ENCODE results near the gene SUGP2.

The SUGP2 gene

GRCh38 chr19:19033426-19034203, at the start of gene SUGP2, which contains the start of gene ARMC6:
SUGP2 (minus strand) TSS chr19:19033517; CDS start chr19:19031071, 2,446 bp downstream.
ARMC6 (plus strand) TSS chr19:19033603; CDS start chr19:19034210, 607 bp downstream.
- peak within 1 kb of the TSS; percentile 90 for H3K27ac ChIP-seq (ENCODE audit: low read depth, low read length)
- peaks cover 0 to 19% (median 12%) of the 10 kb centered on the region in 5 donors for H3K36me3 ChIP-seq (ENCODE audit: control insufficient read depth in 5 of 5, insufficient read depth in 5 of 5, low read length in 5 of 5)
- peaks cover 2 to 25% (median 23%) of the 10 kb centered on the region in 5 donors for H3K4me1 ChIP-seq (ENCODE audit: control insufficient read depth in 5 of 5, insufficient read depth in 5 of 5, low read length in 5 of 5)
- H3K4me3 ChIP-seq (ENCODE audit: low read depth in 1 of 5, low read length in 5 of 5): peak within 1 kb of the TSS; percentile 76 to 93 (median 81)
- H3K27me3 ChIP-seq (ENCODE audit: control insufficient read depth in 5 of 5, insufficient read depth in 4 of 5, low read length in 5 of 5): no peaks in the 10 kb centered on the region
- no peaks in the 10 kb centered on the region for H3K9me3 ChIP-seq (ENCODE audit: control insufficient read depth in 5 of 5, low read length in 5 of 5)
- H3K9ac ChIP-seq (ENCODE audit: low read length in 5 of 5): peak within 1 kb of the TSS; percentile 68 to 97 (median 92)

- H3K27ac ChIP-seq (ENCODE audit: low read depth, low read length): no peak overlapping the region
- no peak overlapping the region for H3K4me3 ChIP-seq (ENCODE audit: low read depth in 1 of 5, low read length in 5 of 5)
- peaks cover 2 to 10% (median 8%) of the 10 kb centered on the region in 5 donors for H3K4me1 ChIP-seq (ENCODE audit: control insufficient read depth in 5 of 5, insufficient read depth in 5 of 5, low read length in 5 of 5)
These were observed 48.4 kb upstream of the SUGP2 start for GRCh38 chr19:19081642-19082151.

DNA sequence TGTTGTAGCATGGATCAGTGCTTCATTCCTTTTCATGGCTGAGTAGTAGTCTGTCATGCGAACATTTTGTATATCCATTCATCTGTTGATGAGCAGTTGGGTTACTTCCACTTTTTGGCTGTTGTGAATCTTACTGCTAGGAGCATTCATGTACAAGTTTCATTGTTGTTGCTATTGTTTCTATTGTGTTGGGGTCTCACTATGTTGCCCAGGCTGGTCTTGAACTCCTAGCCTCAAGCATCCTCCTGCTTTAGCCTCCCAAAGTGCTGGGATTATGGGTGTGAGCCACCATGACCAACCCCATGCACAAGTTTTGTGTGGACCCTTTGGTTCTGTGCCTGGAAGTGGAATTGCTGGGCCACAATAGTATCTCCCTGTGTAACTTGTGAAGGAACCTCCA, 46.3 kb upstream of the SUGP2 start:
- Histone ChIP-seq H3K36me3 (ENCODE audit: control insufficient read depth in 5 of 5, insufficient read depth in 5 of 5, low read length in 5 of 5) (peaks cover 0 to 14% (median 9%) of the 10 kb centered on the region in 5 donors), H3K4me3 (ENCODE audit: low read depth in 1 of 5, low read length in 5 of 5) (no peak overlapping the region)

More at GRCh38 chr19:19081642-19082151, 48.4 kb upstream of the SUGP2 start:
- Histone ChIP-seq H3K36me3 (ENCODE audit: control insufficient read depth in 5 of 5, insufficient read depth in 5 of 5, low read length in 5 of 5) (peaks cover 0 to 8% (median 5%) of the 10 kb centered on the region in 5 donors), H3K9me3 (ENCODE audit: control insufficient read depth in 5 of 5, low read length in 5 of 5) (no peaks in the 10 kb centered on the region), H3K9ac (ENCODE audit: low read length in 5 of 5) (no peak overlapping the region), H3K27me3 (ENCODE audit: control insufficient read depth in 5 of 5, insufficient read depth in 4 of 5, low read length in 5 of 5) (no peaks in the 10 kb centered on the region)

GRCh38 chr19:19078801-19079200, 45.5 kb upstream of the SUGP2 start:
- Histone ChIP-seq H3K9ac (ENCODE audit: low read length in 5 of 5) (no peak overlapping the region), H3K27me3 (ENCODE audit: control insufficient read depth in 5 of 5, insufficient read depth in 4 of 5, low read length in 5 of 5) (no peaks in the 10 kb centered on the region), H3K4me1 (ENCODE audit: control insufficient read depth in 5 of 5, insufficient read depth in 5 of 5, low read length in 5 of 5) (peaks cover 2 to 10% (median 8%) of the 10 kb centered on the region in 5 donors), H3K27ac (ENCODE audit: low read depth, low read length) (no peak overlapping the region), H3K36me3 (ENCODE audit: control insufficient read depth in 5 of 5, insufficient read depth in 5 of 5, low read length in 5 of 5) (peaks cover 0 to 11% (median 9%) of the 10 kb centered on the region in 5 donors), H3K9me3 (ENCODE audit: control insufficient read depth in 5 of 5, low read length in 5 of 5) (no peaks in the 10 kb centered on the region), H3K4me3 (ENCODE audit: low read depth in 1 of 5, low read length in 5 of 5) (no peak overlapping the region)

More for the DNA sequence above, 46.3 kb upstream of the SUGP2 start:
- peaks cover 2 to 10% (median 8%) of the 10 kb centered on the region in 5 donors for H3K4me1 ChIP-seq (ENCODE audit: control insufficient read depth in 5 of 5, insufficient read depth in 5 of 5, low read length in 5 of 5)
- H3K27ac ChIP-seq (ENCODE audit: low read depth, low read length): no peak overlapping the region
- H3K9me3 ChIP-seq (ENCODE audit: control insufficient read depth in 5 of 5, low read length in 5 of 5): no peaks in the 10 kb centered on the region
- H3K27me3 ChIP-seq (ENCODE audit: control insufficient read depth in 5 of 5, insufficient read depth in 4 of 5, low read length in 5 of 5): no peaks in the 10 kb centered on the region
- no peak overlapping the region for H3K9ac ChIP-seq (ENCODE audit: low read length in 5 of 5)

DNA sequence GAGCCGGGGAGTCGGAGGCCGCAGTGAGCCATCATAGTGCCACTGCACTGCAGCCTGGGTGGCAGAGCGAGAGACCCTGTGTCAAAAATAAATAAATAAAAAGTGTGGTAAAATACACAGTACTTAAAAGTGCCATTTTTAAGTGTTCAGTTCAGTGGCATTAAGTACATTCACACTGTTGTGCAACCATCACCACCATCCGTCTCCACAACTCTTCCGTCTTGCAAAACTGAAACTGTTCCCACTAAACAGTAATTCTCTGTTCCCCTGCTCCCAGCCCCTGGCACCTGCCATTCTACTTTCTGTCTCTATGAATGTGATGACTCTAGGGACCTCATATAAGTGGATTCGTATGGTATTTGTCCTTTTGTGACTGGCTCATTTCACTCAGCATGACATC, 43.8 kb upstream of the SUGP2 start:
- Histone ChIP-seq H3K4me3 (ENCODE audit: low read depth in 1 of 5, low read length in 5 of 5) (no peak overlapping the region), H3K9me3 (ENCODE audit: control insufficient read depth in 5 of 5, low read length in 5 of 5) (no peaks in the 10 kb centered on the region), H3K36me3 (ENCODE audit: control insufficient read depth in 5 of 5, insufficient read depth in 5 of 5, low read length in 5 of 5) (peaks cover 0 to 9% (median 6%) of the 10 kb centered on the region in 5 donors), H3K9ac (ENCODE audit: low read length in 5 of 5) (no peak overlapping the region), H3K4me1 (ENCODE audit: control insufficient read depth in 5 of 5, insufficient read depth in 5 of 5, low read length in 5 of 5) (peaks cover 2 to 10% (median 9%) of the 10 kb centered on the region in 5 donors), H3K27me3 (ENCODE audit: control insufficient read depth in 5 of 5, insufficient read depth in 4 of 5, low read length in 5 of 5) (no peaks in the 10 kb centered on the region), H3K27ac (ENCODE audit: low read depth, low read length) (no peak overlapping the region)

GRCh38 chr19:19076476-19076875, 43.2 kb upstream of the SUGP2 start:
- Histone ChIP-seq H3K9ac (ENCODE audit: low read length in 5 of 5) (no peak overlapping the region), H3K27me3 (ENCODE audit: control insufficient read depth in 5 of 5, insufficient read depth in 4 of 5, low read length in 5 of 5) (no peaks in the 10 kb centered on the region), H3K4me1 (ENCODE audit: control insufficient read depth in 5 of 5, insufficient read depth in 5 of 5, low read length in 5 of 5) (peaks cover 0 to 5% (median 4%) of the 10 kb centered on the region in 5 donors), H3K9me3 (ENCODE audit: control insufficient read depth in 5 of 5, low read length in 5 of 5) (no peaks in the 10 kb centered on the region), H3K36me3 (ENCODE audit: control insufficient read depth in 5 of 5, insufficient read depth in 5 of 5, low read length in 5 of 5) (peaks cover 0 to 9% (median 6%) of the 10 kb centered on the region in 5 donors), H3K4me3 (ENCODE audit: low read depth in 1 of 5, low read length in 5 of 5) (no peak overlapping the region), H3K27ac (ENCODE audit: low read depth, low read length) (no peak overlapping the region)

- Histone ChIP-seq H3K36me3 (ENCODE audit: control insufficient read depth in 5 of 5, insufficient read depth in 5 of 5, low read length in 5 of 5) (peaks cover 0 to 11% (median 6%) of the 10 kb centered on the region in 5 donors), H3K27me3 (ENCODE audit: control insufficient read depth in 5 of 5, insufficient read depth in 4 of 5, low read length in 5 of 5) (no peaks in the 10 kb centered on the region), H3K9me3 (ENCODE audit: control insufficient read depth in 5 of 5, low read length in 5 of 5) (no peaks in the 10 kb centered on the region), H3K4me1 (ENCODE audit: control insufficient read depth in 5 of 5, insufficient read depth in 5 of 5, low read length in 5 of 5) (peaks cover 0 to 2% (median 0%) of the 10 kb centered on the region in 5 donors), H3K27ac (ENCODE audit: low read depth, low read length) (no peak overlapping the region), H3K4me3 (ENCODE audit: low read depth in 1 of 5, low read length in 5 of 5) (no peak overlapping the region), H3K9ac (ENCODE audit: low read length in 5 of 5) (no peak overlapping the region)
These were observed 41.8 kb upstream of the SUGP2 start for GRCh38 chr19:19075126-19075525.

GRCh38 chr19:19074196-19074882, 41.0 kb upstream of the SUGP2 start:
- Histone ChIP-seq H3K36me3 (ENCODE audit: control insufficient read depth in 5 of 5, insufficient read depth in 5 of 5, low read length in 5 of 5) (peaks cover 0 to 11% (median 6%) of the 10 kb centered on the region in 5 donors), H3K4me3 (ENCODE audit: low read depth in 1 of 5, low read length in 5 of 5) (no peak overlapping the region), H3K9ac (ENCODE audit: low read length in 5 of 5) (no peak overlapping the region), H3K9me3 (ENCODE audit: control insufficient read depth in 5 of 5, low read length in 5 of 5) (no peaks in the 10 kb centered on the region), H3K27ac (ENCODE audit: low read depth, low read length) (no peak overlapping the region), H3K27me3 (ENCODE audit: control insufficient read depth in 5 of 5, insufficient read depth in 4 of 5, low read length in 5 of 5) (no peaks in the 10 kb centered on the region), H3K4me1 (ENCODE audit: control insufficient read depth in 5 of 5, insufficient read depth in 5 of 5, low read length in 5 of 5) (peaks cover 0 to 4% (median 3%) of the 10 kb centered on the region in 5 donors)

GRCh38 chr19:19071897-19072296, 38.6 kb upstream of the SUGP2 start:
- Histone ChIP-seq H3K9ac (ENCODE audit: low read length in 5 of 5) (no peak overlapping the region), H3K27ac (ENCODE audit: low read depth, low read length) (no peak overlapping the region), H3K4me1 (ENCODE audit: control insufficient read depth in 5 of 5, insufficient read depth in 5 of 5, low read length in 5 of 5) (peaks cover 3 to 27% (median 16%) of the 10 kb centered on the region in 5 donors), H3K27me3 (ENCODE audit: control insufficient read depth in 5 of 5, insufficient read depth in 4 of 5, low read length in 5 of 5) (no peaks in the 10 kb centered on the region), H3K36me3 (ENCODE audit: control insufficient read depth in 5 of 5, insufficient read depth in 5 of 5, low read length in 5 of 5) (peaks cover 0 to 9% (median 6%) of the 10 kb centered on the region in 5 donors), H3K4me3 (ENCODE audit: low read depth in 1 of 5, low read length in 5 of 5) (no peak overlapping the region), H3K9me3 (ENCODE audit: control insufficient read depth in 5 of 5, low read length in 5 of 5) (no peaks in the 10 kb centered on the region)
